Right lobe of liver (tissue), 6 donors: ENCODE measurements around the gene HNRNPUL1. TPM values are rescaled to one million over a fixed set of nuclear protein-coding genes. Genes with fewer than 3 reads are reported as not detected.
A peak's percentile ranks its signal among the peaks of the same experiment; 100 is the strongest.

Experiments
- ATAC-seq, 4 donors: fragments of 200-7000 bp; cut with Tn5 transposase; one replicate each; pipeline ENCODE4 v1.9.1; 2020; ENCODE audit warnings: mild to moderate bottlenecking in 4 of 4, moderate library complexity in 4 of 4
- DNase-seq, 3 donors: peaks; one replicate each; pipeline ENCODE4 v3.0.0-alpha.2; 2020
- H3K27ac ChIP-seq, 3 donors: fragments of 200-600 bp; one replicate each; pipeline ENCODE4 v1.8.0; 2022
- H3K27me3 ChIP-seq, 2 donors: fragments of 200-600 bp; one replicate each; pipeline ENCODE4 v1.8.0; 2022
- H3K36me3 ChIP-seq, 4 donors: fragments of 200-600 bp; sonication (generic) in 1 of 4; one replicate each; pipeline versions ENCODE4 v1.5.1 to v1.8.0; 2017 to 2022; ENCODE audit warnings: control low read depth in 1 of 4
- H3K4me1 ChIP-seq, 4 donors: fragments of 200-600 bp; sonication (generic) in 1 of 4; one replicate each; pipeline versions ENCODE4 v1.5.1 to v1.8.0; 2017 to 2022; ENCODE audit warnings: control low read depth in 1 of 4
- H3K4me3 ChIP-seq, 3 donors: fragments of 200-600 bp; one replicate each; pipeline ENCODE4 v1.8.0; 2022
- H3K9me3 ChIP-seq, 4 donors: fragments of 200-600 bp; sonication (generic) in 1 of 4; one replicate each; pipeline versions ENCODE4 v1.5.1 to v1.8.0; 2017 to 2022; ENCODE audit warnings: control low read depth in 1 of 4
- CTCF ChIP-seq, 4 donors: fragments of 200-600 bp in 3 of 4; fragments of 450-650 bp in 1 of 4; IDR thresholded peaks; one replicate each; pipeline versions ENCODE4 v1.5.1 to v1.8.0; 2016 to 2022; ENCODE audit warnings: antibody characterized with exemption in 4 of 4, mild to moderate bottlenecking in 2 of 4
- POLR2A ChIP-seq: fragments of 450-650 bp; IDR thresholded peaks from one replicate; pipeline ENCODE4 v1.6.1; 2017; ENCODE audit warnings: antibody characterized with exemption, mild to moderate bottlenecking
- WGBS: methylation state at CpG from one replicate; pipeline ENCODE4 v1.1.6; 2018; ENCODE audit warnings: low coverage, low lambda C conversion rate; ENCODE audit not compliant: insufficient coverage; ENCODE audit errors: missing lambda C conversion rate; 5-methylcytosine and 5-hydroxymethylcytosine counted together
- intact Hi-C, 2 donors: fragments of 100-400 bp; cut with DNase I; formaldehyde crosslinking; loops; one replicate each; pipeline versions ENCODE4 v1.11.2 to v1.14.1; 2022
- total RNA-seq, 6 experiments: library from RNA; depleted of rRNA in 2 of 6; stranded (reverse); fragments of >200 nt in 2 of 6; fragmentation: NEBNext Ultra II Directional in 3 of 6; extraction: Animal tissue kit (Norgen Biotek cat#: 25700) in 3 of 6; gene quantifications; one replicate each; pipeline versions ENCODE4 v1.1.0 to v1.2.4, GENCODE V29; 2016 to 2023
- donor health status: DM: no; HTN: yes; CAD: no.
- donor health status: DM: no; HTN: no; CAD: no.
- donor health status: DM: no; HTN: no; CAD: no.
- donor health status: DM: no; HTN: yes; CAD: no.
- donor health status: DM: no; HTN: yes; CAD: no.

The HNRNPUL1 gene
- total RNA-seq, 6 experiments from 2014 or later = 53.5 to 70.0 (median 61.8) TPM

- no peaks in the 10 kb centered on the region for H3K27me3 ChIP-seq
- ATAC-seq (no peak), DNase-seq (no peak)
- no peak overlapping the region for H3K4me3 ChIP-seq
- no peaks in the 10 kb centered on the region for H3K9me3 ChIP-seq
- H3K4me1 ChIP-seq = no peaks in the 10 kb centered on the region
- peaks cover 16 to 86% (median 42%) of the 10 kb centered on the region in 4 donors for H3K36me3 ChIP-seq
- no peak overlapping the region for H3K27ac ChIP-seq
- intact Hi-C loops = no loop called here
- WGBS = 100% methylated on average over 1 of the region's 10 CpGs
- TF ChIP-seq POLR2A = no peak
- TF ChIP-seq CTCF (IDR thresholded peaks at IDR 0.05) = no peak
Observed at GRCh38 chr19:41294393-41294792, 30.2 kb downstream of the HNRNPUL1 start.

- Histone ChIP-seq H3K4me3 (no peak overlapping the region), H3K27me3 (no peaks in the 10 kb centered on the region), H3K9me3 (no peaks in the 10 kb centered on the region), H3K27ac (no peak overlapping the region), H3K36me3 (peaks cover 16 to 85% (median 46%) of the 10 kb centered on the region in 4 donors), H3K4me1 (no peaks in the 10 kb centered on the region)
- 43% methylated on average over 3 of the region's 6 CpGs for WGBS
- TF ChIP-seq CTCF (IDR thresholded peaks at IDR 0.05) (no peak), POLR2A (no peak)
- intact Hi-C loops = no loop called here
- ATAC-seq = no peak
- DNase-seq = no peak
Observed at GRCh38 chr19:41295499-41295898, 31.3 kb downstream of the HNRNPUL1 start.

- H3K27ac ChIP-seq = no peak overlapping the region
- no peak for ATAC-seq
- WGBS = 100% methylated on average over 1 of the region's 2 CpGs
- H3K9me3 ChIP-seq = no peaks in the 10 kb centered on the region
- TF ChIP-seq POLR2A (no peak), CTCF (IDR thresholded peaks at IDR 0.05) (no peak)
- H3K36me3 ChIP-seq = peaks cover 16 to 87% (median 45%) of the 10 kb centered on the region in 4 donors
- intact Hi-C loops = no loop called here
- no peak for DNase-seq
- H3K4me1 ChIP-seq = no peaks in the 10 kb centered on the region
- no peak overlapping the region for H3K4me3 ChIP-seq
- no peaks in the 10 kb centered on the region for H3K27me3 ChIP-seq
Observed at GRCh38 chr19:41296433-41296871, 32.3 kb downstream of the HNRNPUL1 start.

- TF ChIP-seq CTCF (IDR thresholded peaks at IDR 0.05) = no peak
- TF ChIP-seq POLR2A = no peak
- DNase-seq = no peak
- no peaks in the 10 kb centered on the region for H3K4me1 ChIP-seq
Observed at GRCh38 chr19:41297628-41298347, 33.6 kb downstream of the HNRNPUL1 start.

More at GRCh38 chr19:41297628-41298347, 33.6 kb downstream of the HNRNPUL1 start:
- WGBS = 72% methylated on average over 4 of the region's 7 CpGs
- H3K27me3 ChIP-seq = no peaks in the 10 kb centered on the region
- no peaks in the 10 kb centered on the region for H3K9me3 ChIP-seq
- no peak overlapping the region for H3K4me3 ChIP-seq
- intact Hi-C loops = no loop called here
- peak in 1 of 4 donors; percentile 13 for ATAC-seq
- peaks cover 10 to 81% (median 34%) of the 10 kb centered on the region in 4 donors for H3K36me3 ChIP-seq
- H3K27ac ChIP-seq = no peak overlapping the region
